ENCODE results near the gene NHLRC4. TPM values are rescaled to one million over a fixed set of nuclear protein-coding genes. Genes with fewer than 3 reads are reported as not detected.
A peak's percentile ranks its signal among the peaks of the same experiment; 100 is the strongest.

The NHLRC4 gene
- total RNA-seq, 4 donors from 2014 or later, result 0.49 to 1.0 (median 0.57) TPM

GRCh38 chr16:590815-591200 is 24.0 kb downstream of the NHLRC4 start:
- peak overlapping the region; percentile 80 for H3K4me3 ChIP-seq (ENCODE audit: low read depth, poor library complexity, severe bottlenecking)
- 40 to 51% methylated on average over 10 of the region's 10 CpGs for WGBS, 2 donors
- intact Hi-C loops (cut with DNase I; ENCODE audit: low total_unique reads), result no loop called here
- DNase-seq (ENCODE audit: low spot score in 2 of 2), result no peak
- TF ChIP-seq POLR2A (IDR thresholded peaks at IDR 0.05) (no peak), CTCF (IDR thresholded peaks at IDR 0.05) (no peak)

- no peak for DNase-seq (ENCODE audit: low spot score in 2 of 2)
- H3K4me3 ChIP-seq (ENCODE audit: low read depth, poor library complexity, severe bottlenecking), result no peak overlapping the region
- TF ChIP-seq CTCF (IDR thresholded peaks at IDR 0.05) (no peak), POLR2A (IDR thresholded peaks at IDR 0.05) (no peak)
Measured at GRCh38 chr16:591231-591630, 24.4 kb downstream of the NHLRC4 start.

GRCh38 chr16:591892-592517 is 25.2 kb downstream of the NHLRC4 start:
- DNase-seq (ENCODE audit: low spot score in 2 of 2), result no peak
- no peak for TF ChIP-seq CTCF (IDR thresholded peaks at IDR 0.05)
- no peak for TF ChIP-seq POLR2A (IDR thresholded peaks at IDR 0.05)
- intact Hi-C loops (cut with DNase I; ENCODE audit: low total_unique reads), result no loop called here
- H3K4me3 ChIP-seq (ENCODE audit: low read depth, poor library complexity, severe bottlenecking), result no peak overlapping the region
- WGBS, 2 donors, result 41 to 57% methylated on average over 13 to 15 of the region's 15 CpGs

More at GRCh38 chr16:591231-591630, 24.4 kb downstream of the NHLRC4 start:
- intact Hi-C loops (cut with DNase I; ENCODE audit: low total_unique reads), result no loop called here
- 72 to 79% methylated on average over 8 of the region's 8 CpGs for WGBS, 2 donors

GRCh38 chr16:592518-593306 is 25.9 kb downstream of the NHLRC4 start:
- TF ChIP-seq CTCF (IDR thresholded peaks at IDR 0.05) (peak in 1 of 3 donors; percentile 31), POLR2A (IDR thresholded peaks at IDR 0.05) (no peak)
- intact Hi-C loops (cut with DNase I; ENCODE audit: low total_unique reads), result no loop called here
- peak in 1 of 2 donors; percentile 55 for DNase-seq (ENCODE audit: low spot score in 2 of 2)
- WGBS, 2 donors, result 27 to 58% methylated on average over 21 to 23 of the region's 24 CpGs
- H3K4me3 ChIP-seq (ENCODE audit: low read depth, poor library complexity, severe bottlenecking), result no peak overlapping the region

- DNase-seq (ENCODE audit: low spot score in 2 of 2), result no peak
- no peak for TF ChIP-seq CTCF (IDR thresholded peaks at IDR 0.05)
- no peak for TF ChIP-seq POLR2A (IDR thresholded peaks at IDR 0.05)
- intact Hi-C loops (cut with DNase I; ENCODE audit: low total_unique reads), result no loop called here
- H3K4me3 ChIP-seq (ENCODE audit: low read depth, poor library complexity, severe bottlenecking), result no peak overlapping the region
- WGBS, 2 donors, result 62 to 77% methylated on average over 9 of the region's 9 CpGs
Measured at GRCh38 chr16:593406-593805, 26.6 kb downstream of the NHLRC4 start.

Measured in lower leg skin (tissue), 4 donors.